HEK293 (cell line): Measurements from ENCODE around the gene NOA1.

Experiments used
- ATF2 ChIP-seq: fragments of 450-650 bp; formaldehyde crosslinking; IDR thresholded peaks from 2 replicates; pipeline ENCODE4 v1.5.1; 2016; ENCODE audit warnings: missing biosample characterization, missing genetic modification characterization, low read depth
- CTCF ChIP-seq: fragments of 450-650 bp; formaldehyde crosslinking; IDR thresholded peaks from 2 replicates; pipeline ENCODE4 v1.5.1; 2016; ENCODE audit warnings: missing biosample characterization, missing genetic modification characterization
- SETDB1 ChIP-seq: IDR thresholded peaks from one replicate; pipeline ENCODE4 v1.6.1; 2017; ENCODE audit warnings: mild to moderate bottlenecking, low read length, moderate library complexity, mixed read lengths; ENCODE audit not compliant: insufficient read length
- ZNF138 ChIP-seq: fragments of 450-650 bp; formaldehyde crosslinking; IDR thresholded peaks from 2 replicates; pipeline ENCODE4 v1.5.1; 2016; ENCODE audit warnings: missing biosample characterization, missing genetic modification characterization, borderline replicate concordance
- ZNF18 ChIP-seq: fragments of 450-650 bp; formaldehyde crosslinking; IDR thresholded peaks from 2 replicates; pipeline ENCODE4 v1.5.1; 2016; ENCODE audit warnings: missing biosample characterization, missing genetic modification characterization
- ZNF24 ChIP-seq: fragments of 450-650 bp; formaldehyde crosslinking; IDR thresholded peaks from 2 replicates; pipeline ENCODE4 v1.5.1; 2016; ENCODE audit warnings: missing biosample characterization, missing genetic modification characterization
- ZNF280D ChIP-seq: fragments of 450-650 bp; formaldehyde crosslinking; IDR thresholded peaks from 2 replicates; pipeline ENCODE4 v1.5.1; 2016; ENCODE audit warnings: missing biosample characterization, missing genetic modification characterization
- ZNF48 ChIP-seq: fragments of 450-650 bp; formaldehyde crosslinking; IDR thresholded peaks from 2 replicates; pipeline ENCODE4 v1.5.1; 2016; ENCODE audit warnings: missing biosample characterization, missing genetic modification characterization
- ZNF585B ChIP-seq: fragments of 450-650 bp; formaldehyde crosslinking; IDR thresholded peaks from 2 replicates; pipeline ENCODE4 v1.5.1; 2016; ENCODE audit warnings: missing biosample characterization, missing genetic modification characterization
- ZNF639 ChIP-seq: fragments of 450-650 bp; formaldehyde crosslinking; IDR thresholded peaks from 2 replicates; pipeline ENCODE4 v1.5.1; 2016; ENCODE audit warnings: missing biosample characterization, missing genetic modification characterization
- ZNF777 ChIP-seq: fragments of 450-650 bp; formaldehyde crosslinking; IDR thresholded peaks from 2 replicates; pipeline ENCODE4 v1.5.1; 2017; ENCODE audit warnings: missing biosample characterization, missing genetic modification characterization, borderline replicate concordance

- TF ChIP-seq CTCF (tag by site-specific recombination) (no peak), ZNF48 (tag by site-specific recombination) (no peak), ZNF280D (tag by site-specific recombination) (no peak), ZNF639 (no peak), SETDB1 (no peak), ZNF24 (tag by site-specific recombination) (no peak), ATF2 (tag by site-specific recombination) (no peak), ZNF777 (tag by site-specific recombination) (no peak), ZNF585B (no peak), ZNF18 (no peak), ZNF138 (tag by site-specific recombination) (no peak)
These were observed 45.7 kb upstream of the NOA1 start for GRCh38 chr4:57023104-57023503.
